22Rv1 (cell line): ENCODE data around the gene WWC2.
A peak's percentile ranks its signal among the peaks of the same experiment; 100 is the strongest.

Experiments used
- H3K27ac ChIP-seq: fragments of 450-650 bp; 2 replicates; pipeline ENCODE4 v1.5.1; 2017
- ZFX ChIP-seq: fragments of 450-650 bp; IDR thresholded peaks from 2 replicates; pipeline ENCODE4 v1.6.1; 2017; ENCODE audit warnings: antibody characterized with exemption, borderline replicate concordance
- TF ChIP-seq, protein P1 (sequence below): fragments of 450-650 bp; IDR thresholded peaks from 2 replicates; pipeline ENCODE4 v1.5.1; 2017; ENCODE audit warnings: mild to moderate bottlenecking

Gene WWC2

DNA sequence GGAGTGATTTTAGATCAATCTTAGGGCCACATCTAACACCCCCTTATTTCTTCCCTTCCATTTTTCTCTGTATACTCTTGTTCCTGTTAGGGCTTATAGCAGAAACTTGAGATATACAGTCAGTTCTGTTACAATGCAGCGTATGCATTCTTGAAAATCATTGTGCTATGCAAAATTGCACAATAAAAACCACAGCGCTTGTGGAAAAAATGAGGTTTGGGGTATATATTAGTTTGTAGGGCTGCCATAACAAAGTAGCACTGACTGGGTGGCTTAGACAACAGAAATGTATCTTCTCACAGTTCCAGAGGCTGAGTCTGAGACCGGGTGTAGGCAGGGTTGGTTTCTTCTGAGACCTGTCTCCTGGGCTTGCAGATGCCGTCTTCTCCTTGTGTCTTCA is 59.0 kb downstream of the WWC2 start:
- no peak for TF ChIP-seq ZFX
- TF ChIP-seq, protein P1, sequence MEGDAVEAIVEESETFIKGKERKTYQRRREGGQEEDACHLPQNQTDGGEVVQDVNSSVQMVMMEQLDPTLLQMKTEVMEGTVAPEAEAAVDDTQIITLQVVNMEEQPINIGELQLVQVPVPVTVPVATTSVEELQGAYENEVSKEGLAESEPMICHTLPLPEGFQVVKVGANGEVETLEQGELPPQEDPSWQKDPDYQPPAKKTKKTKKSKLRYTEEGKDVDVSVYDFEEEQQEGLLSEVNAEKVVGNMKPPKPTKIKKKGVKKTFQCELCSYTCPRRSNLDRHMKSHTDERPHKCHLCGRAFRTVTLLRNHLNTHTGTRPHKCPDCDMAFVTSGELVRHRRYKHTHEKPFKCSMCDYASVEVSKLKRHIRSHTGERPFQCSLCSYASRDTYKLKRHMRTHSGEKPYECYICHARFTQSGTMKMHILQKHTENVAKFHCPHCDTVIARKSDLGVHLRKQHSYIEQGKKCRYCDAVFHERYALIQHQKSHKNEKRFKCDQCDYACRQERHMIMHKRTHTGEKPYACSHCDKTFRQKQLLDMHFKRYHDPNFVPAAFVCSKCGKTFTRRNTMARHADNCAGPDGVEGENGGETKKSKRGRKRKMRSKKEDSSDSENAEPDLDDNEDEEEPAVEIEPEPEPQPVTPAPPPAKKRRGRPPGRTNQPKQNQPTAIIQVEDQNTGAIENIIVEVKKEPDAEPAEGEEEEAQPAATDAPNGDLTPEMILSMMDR: no peak
- no peak overlapping the region for H3K27ac ChIP-seq

DNA sequence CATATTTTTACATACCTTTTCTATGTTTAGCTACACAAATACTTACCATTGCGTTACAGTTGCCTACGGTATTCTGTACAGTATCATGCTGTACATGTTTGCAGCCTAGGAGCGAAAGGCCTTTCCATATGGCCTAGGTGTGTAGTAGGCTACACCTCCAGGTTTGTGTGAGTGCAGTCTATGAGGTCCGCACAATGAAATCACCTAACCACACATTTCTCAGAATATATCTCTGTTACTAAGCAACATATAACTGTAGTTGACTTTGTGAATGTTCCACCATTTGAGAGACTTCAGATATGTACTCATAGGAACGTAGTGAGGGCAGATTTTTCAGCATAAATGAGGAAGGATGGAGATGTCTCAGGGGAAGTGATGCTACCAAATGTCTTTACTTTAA is 62.6 kb downstream of the WWC2 start:
- H3K27ac ChIP-seq: no peak overlapping the region
- no peak for TF ChIP-seq ZFX

DNA sequence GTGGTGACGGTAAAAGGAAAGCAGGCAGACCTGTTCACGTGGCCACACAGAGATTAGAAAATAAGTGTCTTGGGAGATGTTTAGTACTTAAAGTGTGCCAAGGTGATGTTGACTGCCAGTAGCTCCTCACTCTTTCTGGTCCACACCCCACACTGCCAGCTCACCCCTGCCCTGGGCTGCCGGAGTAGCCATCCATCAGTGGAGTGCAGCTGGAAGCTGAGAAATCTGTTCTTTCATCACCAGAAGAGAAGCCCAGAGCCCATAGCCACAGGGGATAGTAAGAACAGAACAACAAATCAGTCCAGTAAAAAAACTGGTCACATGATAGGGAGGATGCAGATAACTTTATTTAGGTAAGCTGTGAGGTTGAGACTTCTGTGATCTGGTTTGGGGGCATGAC is 64.1 kb downstream of the WWC2 start:
- H3K27ac ChIP-seq: no peak overlapping the region
- TF ChIP-seq, protein P1: no peak
- TF ChIP-seq ZFX: no peak

DNA sequence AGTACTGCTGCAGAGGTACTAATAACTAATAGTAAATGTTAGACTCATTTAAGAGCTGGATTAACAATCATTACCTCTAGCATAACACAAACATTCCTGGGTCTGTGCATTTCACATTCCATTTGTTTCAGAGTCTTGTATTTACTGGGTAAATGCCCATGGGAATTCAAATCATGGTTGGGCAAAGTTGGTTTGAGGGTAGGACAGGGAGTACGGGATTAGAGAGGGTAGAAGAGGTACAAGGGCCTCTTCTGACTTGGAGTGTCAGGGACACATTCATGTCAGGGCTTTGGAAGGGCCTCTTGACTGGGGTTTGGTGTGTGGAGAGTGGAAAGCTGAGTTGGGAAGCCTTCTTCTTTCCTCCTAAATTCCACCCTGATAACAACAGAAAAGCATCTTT is 65.9 kb downstream of the WWC2 start:
- no peak for TF ChIP-seq ZFX
- TF ChIP-seq, protein P1: no peak
- no peak overlapping the region for H3K27ac ChIP-seq

DNA sequence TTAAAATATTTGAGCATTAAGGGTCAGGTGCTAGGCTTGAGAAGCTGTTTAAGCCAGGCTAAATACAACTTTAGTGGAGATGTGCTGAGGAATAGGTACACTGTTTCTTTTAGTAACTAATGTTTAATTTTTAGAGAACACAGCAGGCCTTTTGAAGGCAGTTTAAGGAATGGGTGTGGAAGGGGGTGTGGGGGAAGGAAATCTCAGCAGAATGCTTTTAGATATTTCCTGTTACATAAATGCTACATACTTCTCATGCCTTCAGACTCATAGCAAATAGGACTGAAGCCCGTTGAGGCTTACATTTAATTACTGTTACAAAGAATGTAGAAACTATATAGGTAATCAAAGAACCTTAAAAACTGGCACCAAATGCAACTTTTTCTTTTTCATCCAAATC is 66.3 kb downstream of the WWC2 start:
- TF ChIP-seq ZFX: no peak
- TF ChIP-seq, protein P1: no peak
- H3K27ac ChIP-seq: no peak overlapping the region

DNA sequence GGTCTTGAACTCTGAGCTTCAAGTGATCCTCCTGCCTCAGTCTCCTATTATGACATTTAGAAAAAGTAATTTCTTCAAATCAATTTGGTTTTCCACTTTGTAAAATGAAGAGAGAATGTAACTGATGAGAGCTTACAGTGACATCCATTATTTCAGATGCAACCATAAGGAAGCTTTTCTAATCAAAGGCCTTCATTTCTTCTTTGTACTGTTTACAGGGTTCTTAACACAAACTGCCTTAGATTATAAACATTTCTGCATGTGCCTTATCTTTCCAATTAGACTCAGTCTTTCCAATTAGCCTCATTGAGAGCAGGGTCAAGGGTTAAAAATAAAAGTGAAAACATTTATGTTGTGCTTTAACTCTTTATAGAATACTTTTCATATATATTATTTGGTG is 71.8 kb downstream of the WWC2 start:
- H3K27ac ChIP-seq: no peak overlapping the region
- no peak for TF ChIP-seq ZFX
- TF ChIP-seq, protein P1: no peak

DNA sequence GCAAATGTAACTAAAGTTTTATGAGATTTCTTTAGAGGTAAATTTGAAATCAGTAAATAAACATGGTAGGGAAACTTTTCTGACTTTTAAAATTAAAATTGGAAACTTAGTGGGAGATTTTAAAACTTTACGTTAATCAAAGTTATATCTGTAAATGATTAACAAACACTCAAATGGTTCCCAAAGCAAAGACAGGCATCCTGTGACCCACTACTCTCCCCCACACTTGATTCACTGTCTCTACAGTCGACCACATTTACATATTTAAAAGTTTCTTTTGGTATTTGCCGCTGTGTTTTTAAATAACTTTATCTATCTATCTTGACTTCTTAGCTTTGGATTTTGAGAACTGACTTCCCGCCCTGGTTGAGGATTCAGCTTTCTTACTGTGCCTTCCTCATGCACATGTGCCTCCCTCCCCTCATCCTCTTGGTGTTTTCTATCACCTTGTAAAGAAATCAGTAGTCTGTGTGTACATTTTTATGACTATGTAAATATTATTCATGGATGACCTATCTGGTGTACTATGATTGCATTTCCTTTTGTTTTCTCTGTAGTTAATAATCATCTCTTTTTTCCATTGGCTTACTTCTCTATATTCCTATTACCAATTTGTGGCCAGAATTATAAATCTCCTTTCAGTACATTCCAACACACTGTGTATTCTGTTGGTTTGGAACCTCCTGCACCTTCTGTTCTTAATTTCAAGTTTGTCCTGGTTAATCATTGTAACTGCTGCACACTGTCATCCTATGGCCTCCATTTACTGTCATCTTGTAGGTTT is 72.6 kb downstream of the WWC2 start:
- H3K27ac ChIP-seq: peak overlapping the region; percentile 49

DNA sequence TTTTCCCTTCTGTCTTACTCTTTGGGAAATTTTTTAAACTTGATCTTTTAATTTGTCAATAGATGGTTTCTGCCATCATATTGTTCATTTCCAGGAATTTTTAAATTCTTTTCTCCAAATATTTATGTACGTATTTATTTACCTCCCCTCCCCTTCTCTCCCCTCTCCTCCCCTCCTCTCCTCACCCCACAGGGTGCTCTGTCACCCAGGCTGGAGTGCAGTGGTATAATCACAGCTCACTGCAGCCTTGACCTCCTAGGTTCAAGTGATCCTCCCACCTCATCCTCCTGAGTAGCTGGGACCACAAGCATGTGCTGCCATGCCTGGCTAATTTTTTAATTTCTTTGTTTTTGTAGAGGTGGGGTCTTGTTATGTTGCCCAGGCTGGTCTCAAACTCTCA is 73.8 kb downstream of the WWC2 start:
- no peak overlapping the region for H3K27ac ChIP-seq
- TF ChIP-seq, protein P1: no peak
- no peak for TF ChIP-seq ZFX

More for the DNA sequence above, 72.6 kb downstream of the WWC2 start:
- TF ChIP-seq ZFX: no peak
- TF ChIP-seq, protein P1: no peak
